ENCODE results near the gene GNG13. TPM values are rescaled to one million over a fixed set of nuclear protein-coding genes. Genes with fewer than 3 reads are reported as not detected.

GNG13 gene
- total RNA-seq, 1 donor from 2014 or later: not detected

DNA sequence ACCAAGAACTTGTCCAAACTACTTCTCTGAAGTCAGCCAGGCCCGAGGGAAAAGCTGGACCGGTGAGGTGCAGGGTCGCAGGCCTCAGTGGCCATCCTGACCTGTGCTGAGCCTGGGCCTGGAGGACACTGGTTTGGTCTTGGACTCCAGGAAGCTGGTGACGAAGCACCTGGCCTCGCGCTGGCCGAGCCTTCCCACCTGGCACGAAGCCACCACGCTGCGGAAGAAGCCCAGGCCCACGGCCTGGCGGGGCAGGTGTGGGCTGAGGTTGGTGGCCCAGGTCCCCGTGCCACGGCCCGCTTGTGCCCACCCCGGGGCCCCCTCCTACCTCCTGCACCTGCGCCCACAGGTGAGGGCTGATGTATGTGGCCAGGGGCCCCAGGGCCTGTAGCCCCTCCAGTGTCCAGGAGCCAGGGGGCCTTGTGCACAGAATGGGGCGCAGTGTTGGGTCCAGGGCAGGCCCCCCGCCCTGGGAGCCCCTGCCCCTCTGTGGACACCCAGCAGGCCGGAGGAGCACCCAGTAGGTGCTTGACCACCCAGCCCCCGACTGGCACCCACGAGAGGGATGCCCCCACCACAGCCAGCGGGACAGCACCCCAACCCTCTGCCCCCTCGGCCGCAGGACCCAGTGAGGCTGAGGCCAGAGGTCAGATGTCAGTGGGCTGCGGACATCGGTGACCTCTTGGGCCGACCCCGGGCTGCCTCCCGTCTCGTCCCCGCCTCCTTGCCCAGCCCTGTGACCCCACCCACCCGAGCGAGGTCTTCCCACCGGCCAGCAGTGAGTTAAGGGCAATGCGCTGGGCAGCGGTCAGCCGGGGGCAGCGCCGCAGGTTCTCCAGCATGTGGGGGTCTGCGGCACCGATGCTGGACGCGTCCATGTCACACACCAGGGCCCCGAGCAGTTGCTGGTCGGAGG is 26.2 kb downstream of the GNG13 start:
- peaks cover 6% of the 10 kb centered on the region for H3K27me3 Mint-ChIP-seq (ENCODE audit: low read depth)

DNA sequence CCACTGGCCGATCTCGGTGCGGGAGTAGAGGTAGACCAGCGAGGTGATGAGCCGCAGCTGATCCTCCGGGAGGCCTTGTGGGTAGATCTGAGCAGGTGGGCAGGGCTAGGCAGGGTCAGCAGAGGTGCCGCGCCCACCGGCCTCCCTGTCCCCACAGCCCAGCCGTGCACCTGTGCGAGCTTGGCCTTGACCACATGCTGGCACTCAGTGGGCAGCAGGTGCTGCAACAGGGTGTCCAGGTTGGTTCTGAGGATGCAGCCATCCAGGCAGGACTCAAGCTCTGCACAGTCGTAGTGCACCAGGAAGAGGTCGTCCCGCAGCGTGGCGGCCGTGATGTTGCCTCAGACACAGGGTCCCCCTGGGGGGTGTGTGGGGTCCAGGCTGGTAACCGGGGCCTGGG is 27.6 kb downstream of the GNG13 start:
- H3K36me3 Mint-ChIP-seq: no peaks in the 10 kb centered on the region
- no peaks in the 10 kb centered on the region for H3K9me3 Mint-ChIP-seq
- TF ChIP-seq CTCF (IDR thresholded peaks at IDR 0.05; ENCODE audit: unreplicated experiment): no peak
- H3K4me1 Mint-ChIP-seq: peaks cover 4% of the 10 kb centered on the region
- no peak overlapping the region for H3K4me3 Mint-ChIP-seq
- no peak for DNase-seq (ENCODE audit: low spot score in 2 of 2, unreplicated experiment in 2 of 2)
- peaks cover 5% of the 10 kb centered on the region for H3K27me3 Mint-ChIP-seq (ENCODE audit: low read depth)
- no peak overlapping the region for H3K27ac Mint-ChIP-seq

More for the DNA sequence above, 26.2 kb downstream of the GNG13 start:
- Mint-ChIP-seq H3K9me3 (no peaks in the 10 kb centered on the region), H3K27ac (no peak overlapping the region), H3K4me1 (peaks cover 4% of the 10 kb centered on the region), H3K36me3 (no peaks in the 10 kb centered on the region), H3K4me3 (no peak overlapping the region)
- DNase-seq (ENCODE audit: low spot score in 2 of 2, unreplicated experiment in 2 of 2): no peak
- no peak for TF ChIP-seq CTCF (IDR thresholded peaks at IDR 0.05; ENCODE audit: unreplicated experiment)

DNA sequence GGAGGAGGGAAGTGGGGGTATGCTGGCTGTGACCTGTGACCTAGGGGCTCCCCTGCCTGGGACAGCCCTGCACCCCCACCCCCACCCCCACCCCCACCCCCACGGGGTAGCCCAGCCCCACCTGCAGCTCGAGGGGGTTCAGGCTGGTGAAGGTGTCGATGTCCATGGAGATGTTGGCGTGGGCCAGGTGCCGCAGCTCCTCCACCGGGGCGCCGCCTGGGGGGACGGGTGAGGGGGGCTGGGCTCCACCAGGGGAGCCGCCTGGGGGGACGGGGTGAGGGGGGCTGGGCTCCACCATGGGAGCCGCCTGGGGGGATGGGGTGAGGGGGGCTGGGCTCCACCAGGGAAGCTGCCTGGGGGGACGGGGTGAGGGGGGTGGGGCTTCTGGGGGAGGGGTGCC is 30.1 kb downstream of the GNG13 start:
- TF ChIP-seq CTCF (IDR thresholded peaks at IDR 0.05; ENCODE audit: unreplicated experiment): no peak
- H3K9me3 Mint-ChIP-seq: no peaks in the 10 kb centered on the region
- no peak overlapping the region for H3K4me3 Mint-ChIP-seq

GRCh38 chr16:769934-770333 is 30.6 kb downstream of the GNG13 start:
- no peak overlapping the region for H3K27ac Mint-ChIP-seq
- no peaks in the 10 kb centered on the region for H3K9me3 Mint-ChIP-seq
- H3K36me3 Mint-ChIP-seq: no peaks in the 10 kb centered on the region
- H3K4me3 Mint-ChIP-seq: no peak overlapping the region
- no peaks in the 10 kb centered on the region for H3K27me3 Mint-ChIP-seq (ENCODE audit: low read depth)
- DNase-seq (ENCODE audit: low spot score in 2 of 2, unreplicated experiment in 2 of 2): no peak
- H3K4me1 Mint-ChIP-seq: no peaks in the 10 kb centered on the region
- no peak for TF ChIP-seq CTCF (IDR thresholded peaks at IDR 0.05; ENCODE audit: unreplicated experiment)

More for the DNA sequence above, 30.1 kb downstream of the GNG13 start:
- H3K27ac Mint-ChIP-seq: no peak overlapping the region
- no peaks in the 10 kb centered on the region for H3K4me1 Mint-ChIP-seq
- no peaks in the 10 kb centered on the region for H3K27me3 Mint-ChIP-seq (ENCODE audit: low read depth)
- no peaks in the 10 kb centered on the region for H3K36me3 Mint-ChIP-seq
- DNase-seq (ENCODE audit: low spot score in 2 of 2, unreplicated experiment in 2 of 2): no peak

- no peak for TF ChIP-seq CTCF (IDR thresholded peaks at IDR 0.05; ENCODE audit: unreplicated experiment)
- no peak for DNase-seq (ENCODE audit: low spot score in 2 of 2, unreplicated experiment in 2 of 2)
- no peaks in the 10 kb centered on the region for H3K9me3 Mint-ChIP-seq
- no peaks in the 10 kb centered on the region for H3K27me3 Mint-ChIP-seq (ENCODE audit: low read depth)
- H3K4me3 Mint-ChIP-seq: no peak overlapping the region
- H3K27ac Mint-ChIP-seq: no peak overlapping the region
- no peaks in the 10 kb centered on the region for H3K4me1 Mint-ChIP-seq
- no peaks in the 10 kb centered on the region for H3K36me3 Mint-ChIP-seq
Measured at GRCh38 chr16:769184-769784, 31.2 kb downstream of the GNG13 start.

All from mesothelial cell of epicardium (in vitro differentiated cells).